HG03460 (cell line): ENCODE measurements around the gene TMED6.

ENCODE experiments used
- ATAC-seq: cut with Tn5 transposase; IDR thresholded peaks from one replicate; pipeline ENCODE4 v1.9.1; 2021; ENCODE audit not compliant: unreplicated experiment

The TMED6 gene

DNA sequence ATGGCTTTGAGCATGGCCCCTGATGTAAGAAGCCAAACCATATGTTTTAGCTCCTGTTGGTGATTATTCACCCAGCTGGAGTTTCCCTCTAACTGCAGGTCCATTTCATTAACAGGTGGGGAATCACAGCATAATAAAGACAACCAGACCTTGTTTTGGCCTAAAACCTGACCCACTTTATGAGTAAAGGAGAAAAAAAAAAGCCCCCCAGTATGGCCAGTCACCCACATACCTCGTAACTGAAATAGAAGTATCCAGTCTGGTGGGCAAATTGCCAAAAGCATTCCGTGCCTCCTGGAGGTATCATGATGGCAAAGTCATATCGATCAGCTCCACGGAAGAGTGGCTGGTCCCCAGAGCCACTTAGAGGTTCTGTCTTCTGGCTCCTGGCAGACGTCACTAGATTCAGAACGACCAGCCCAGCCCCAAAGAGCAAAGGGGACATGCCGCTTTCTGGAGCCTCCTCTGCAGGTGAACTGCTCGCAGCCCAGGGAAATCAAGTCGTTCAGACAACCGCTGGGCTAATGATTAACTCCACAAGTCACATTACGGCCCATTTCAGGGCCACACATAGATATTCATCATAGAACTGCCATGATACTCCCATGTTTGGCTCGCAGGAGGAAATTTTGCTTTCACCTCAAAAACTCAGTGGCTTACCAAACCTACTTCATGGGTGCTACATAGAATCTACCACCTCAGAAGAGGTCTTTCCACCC, at the start of gene TMED6:
Gene TMED6 (minus strand): TSS at position 478 of the 719 bp plus-strand sequence. CDS start 33 bp downstream, at position 445.
- ATAC-seq: no peak

DNA sequence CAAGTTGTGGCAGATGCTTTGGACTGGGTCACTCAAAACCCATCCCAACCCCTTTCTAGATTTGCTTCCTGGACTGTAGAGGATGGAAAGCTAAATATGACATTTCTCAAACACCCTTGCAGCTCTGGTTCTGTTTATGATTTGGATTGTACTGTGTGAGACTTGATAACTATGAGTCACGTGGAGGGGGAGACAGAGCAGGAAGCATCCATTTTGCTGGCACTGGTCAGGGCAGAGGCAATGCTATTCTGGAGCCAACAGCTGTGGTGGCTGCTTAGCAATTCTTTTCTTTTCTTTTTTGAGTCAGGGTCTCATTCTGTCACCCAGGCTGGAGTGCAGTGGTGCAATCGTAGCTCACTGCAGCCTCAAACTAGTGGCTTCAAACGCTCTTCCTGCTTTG, 47.8 kb upstream of the TMED6 start:
- no peak for ATAC-seq

DNA sequence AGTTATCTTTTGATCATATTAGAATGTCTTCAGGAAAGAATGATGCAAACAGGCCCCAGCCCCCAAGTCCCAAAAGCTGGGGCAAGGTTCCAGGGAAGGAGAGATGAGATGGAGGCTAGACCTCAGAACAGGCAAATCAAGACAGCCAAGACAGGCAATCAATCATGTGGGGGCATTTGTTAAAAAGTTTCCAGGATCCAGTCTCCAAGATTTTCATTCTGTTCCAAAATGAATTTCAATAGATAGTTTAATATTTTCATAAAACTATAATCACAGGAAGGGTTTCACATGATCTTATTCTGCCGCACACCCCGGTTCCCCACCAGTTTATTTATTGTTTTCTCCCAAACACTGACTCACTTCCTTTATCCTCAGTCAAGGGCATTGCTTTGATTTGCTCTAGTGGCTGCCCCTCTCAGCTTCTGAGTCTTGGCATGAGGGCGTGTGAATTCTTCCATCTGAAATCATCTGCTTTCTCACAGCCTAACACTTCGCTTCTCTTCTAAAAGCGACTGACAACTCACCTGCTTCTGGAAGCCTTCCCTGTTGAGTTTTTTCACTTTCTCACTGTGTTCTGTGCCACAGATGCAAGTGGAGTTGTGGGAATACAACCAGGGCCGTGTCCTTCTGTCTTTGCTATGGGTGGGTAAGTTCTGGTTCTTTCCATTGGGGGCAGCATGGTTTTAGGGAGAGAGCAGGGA, 46.4 kb upstream of the TMED6 start:
- ATAC-seq: no peak

DNA sequence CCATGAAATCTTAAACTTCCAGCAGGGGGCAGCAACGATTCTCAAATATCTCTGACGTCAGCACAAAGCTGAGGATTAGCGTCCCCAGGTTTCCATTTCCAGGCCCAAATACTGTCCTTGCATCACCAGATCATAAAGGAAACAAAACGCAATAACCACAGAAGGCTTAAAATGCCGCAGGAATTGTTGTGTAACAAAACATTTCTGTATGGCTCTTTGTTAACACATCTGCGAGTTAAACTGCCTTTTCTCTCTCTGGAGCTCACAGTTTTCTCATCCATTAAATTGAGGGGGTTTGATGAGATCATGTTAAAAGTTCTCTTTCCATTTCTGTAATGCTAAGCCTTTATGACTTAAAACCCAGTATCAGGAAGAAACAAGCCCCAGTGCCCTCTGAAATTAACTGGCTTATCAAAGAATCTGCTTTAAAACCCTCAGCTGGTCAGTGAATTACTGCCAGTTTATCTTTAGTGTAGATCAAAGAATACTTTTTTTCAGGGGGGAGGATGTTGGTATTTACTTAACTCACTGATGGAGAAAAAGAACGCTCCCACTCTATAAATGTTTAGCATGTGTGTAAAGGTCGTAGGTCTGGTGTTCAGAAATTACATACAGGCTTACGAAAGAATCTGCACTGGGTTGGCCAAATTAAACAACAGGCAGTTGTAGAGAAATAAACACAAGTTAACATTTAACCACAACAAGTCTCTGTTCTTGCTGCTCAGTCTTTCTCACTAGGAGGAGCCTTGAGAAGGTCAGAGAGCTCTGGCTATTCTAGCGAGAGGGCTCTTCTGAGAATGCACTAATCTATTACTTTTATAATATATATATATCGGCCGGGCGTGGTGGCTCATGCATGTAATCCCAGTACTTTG, 44.8 kb upstream of the TMED6 start:
- ATAC-seq: peak; percentile 66

DNA sequence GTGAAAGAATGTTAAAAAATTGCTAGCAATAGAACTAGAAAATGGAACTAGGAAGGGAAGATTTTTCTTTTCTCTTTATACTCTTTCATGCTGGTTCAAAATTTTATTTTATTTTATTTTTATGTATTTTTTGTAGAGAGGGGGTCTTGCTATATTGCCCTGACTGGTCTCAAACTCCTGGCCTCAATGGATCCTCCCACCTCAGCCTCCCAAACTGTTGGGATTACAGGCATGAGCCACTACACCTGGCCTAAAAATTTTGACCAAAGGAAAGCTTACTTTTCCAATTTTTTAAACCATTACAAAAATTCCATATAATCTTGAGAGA, 44.2 kb upstream of the TMED6 start:
- ATAC-seq: no peak

DNA sequence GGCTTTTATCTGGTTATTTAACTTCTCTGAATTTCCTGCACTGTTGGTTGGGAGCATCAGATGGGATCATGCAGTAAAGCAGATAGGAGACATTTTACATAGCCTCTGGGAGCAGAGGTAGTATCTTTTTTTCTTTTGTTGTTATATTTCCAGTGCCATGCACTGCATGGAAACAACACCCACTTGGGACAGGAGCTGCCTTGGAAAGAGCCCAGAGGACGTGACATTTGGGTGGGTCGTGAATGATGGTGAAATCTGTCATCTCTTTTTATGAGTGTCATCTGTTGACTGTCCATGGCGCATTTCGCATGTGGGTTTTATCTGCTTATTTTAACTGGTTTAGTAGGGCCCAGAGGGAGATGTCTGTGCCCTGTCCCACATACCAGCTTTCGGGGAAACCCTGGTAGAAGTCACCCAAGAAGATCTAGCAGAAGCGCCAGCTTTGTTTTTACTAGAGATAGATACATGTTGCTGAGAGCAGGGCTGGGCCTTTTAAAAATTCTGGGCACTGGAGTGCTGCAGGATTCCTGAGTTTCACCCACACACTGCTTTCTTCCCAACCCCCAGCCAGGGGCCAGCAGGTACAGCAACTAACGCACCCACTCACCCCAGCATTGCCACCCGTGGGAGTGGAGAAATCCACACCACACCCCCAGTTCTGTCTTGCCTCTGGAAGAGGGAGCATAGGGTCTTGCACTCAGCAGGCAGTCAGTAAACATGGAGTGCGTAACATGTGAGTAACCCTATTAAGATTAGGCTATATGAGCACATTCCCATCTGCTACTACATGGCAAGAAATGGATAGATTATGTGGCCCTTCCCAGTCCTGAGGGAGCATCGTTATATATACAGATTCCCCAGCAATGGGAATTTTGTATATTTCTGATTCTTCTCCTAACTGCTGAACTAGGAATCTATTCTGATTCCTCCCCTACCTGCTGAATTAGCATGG, 42.6 kb upstream of the TMED6 start:
- ATAC-seq: no peak

DNA sequence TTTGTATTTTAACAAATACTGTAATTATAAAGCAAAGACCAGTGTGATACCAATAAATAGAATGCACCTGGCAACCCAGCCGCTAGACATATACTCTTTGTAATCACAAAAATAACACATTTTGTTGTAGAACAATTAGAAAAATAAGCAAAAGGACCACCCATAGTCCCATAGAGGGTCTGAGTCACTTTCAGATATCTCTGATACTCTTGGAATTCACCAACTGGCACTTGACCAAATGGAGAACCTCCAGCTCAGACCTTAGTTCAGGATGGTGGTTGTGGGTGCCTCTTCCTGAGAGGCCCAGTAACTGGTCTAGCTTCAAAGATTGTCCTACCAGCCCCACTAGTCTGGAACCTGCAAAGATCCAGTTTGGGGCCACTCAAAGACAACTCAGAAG, 35.0 kb upstream of the TMED6 start:
- no peak for ATAC-seq

DNA sequence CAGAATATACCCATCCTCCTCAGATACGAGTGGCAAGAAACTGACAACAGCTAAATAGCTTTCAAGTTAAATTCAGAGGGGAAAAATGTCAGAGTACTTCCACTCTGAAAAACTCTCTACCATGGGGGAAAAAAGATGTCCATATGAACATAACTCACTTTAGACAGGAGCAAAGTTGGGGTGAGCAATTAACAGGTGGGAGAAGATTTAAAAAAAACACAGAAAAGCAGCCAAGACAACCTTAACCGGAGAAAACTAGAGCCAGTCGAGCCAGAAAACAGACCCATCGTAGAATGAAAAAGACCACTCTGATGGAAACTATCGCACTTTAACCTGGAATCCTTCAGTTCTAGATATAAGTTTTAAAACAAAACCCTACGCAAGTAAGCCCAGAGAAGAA, 33.4 kb upstream of the TMED6 start:
- no peak for ATAC-seq

DNA sequence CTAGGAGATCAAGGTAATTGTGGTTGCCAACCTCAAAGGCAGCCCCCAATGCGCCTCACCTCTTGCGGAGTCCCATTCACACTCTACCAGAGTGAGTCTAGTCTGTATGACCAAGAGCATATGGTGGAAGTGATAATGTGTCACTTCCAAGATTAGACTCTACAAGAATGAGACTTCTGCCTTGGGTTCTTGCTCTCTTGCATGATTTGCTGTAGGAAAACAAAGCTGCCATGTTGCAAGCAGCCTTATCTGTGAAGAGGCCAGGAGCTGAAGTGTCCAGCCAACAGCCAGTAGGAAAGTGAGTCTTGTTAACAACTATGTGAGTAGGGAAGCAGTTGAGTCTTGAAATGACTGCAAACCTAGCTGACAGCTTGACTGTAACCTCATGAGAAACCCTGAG, 30.8 kb upstream of the TMED6 start:
- ATAC-seq: no peak

DNA sequence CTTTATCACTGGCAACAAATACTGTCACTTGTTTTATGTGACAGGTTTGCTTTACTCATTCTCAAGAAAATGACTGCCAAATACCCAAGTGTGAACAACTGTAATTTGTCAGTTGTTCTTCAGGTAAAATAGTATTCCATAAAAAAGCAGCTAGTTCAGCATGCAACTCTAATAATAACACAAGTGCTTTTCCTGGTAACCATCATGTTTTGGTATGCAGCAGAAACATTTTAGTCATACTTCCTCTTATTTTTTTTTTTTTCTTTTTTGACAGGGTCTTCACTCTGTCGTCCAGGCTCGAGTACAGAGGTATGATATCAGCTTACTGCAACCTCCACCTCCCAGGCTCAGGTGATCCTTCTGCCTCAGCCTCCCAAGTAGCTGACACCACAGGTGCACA, 29.6 kb upstream of the TMED6 start:
- no peak for ATAC-seq

DNA sequence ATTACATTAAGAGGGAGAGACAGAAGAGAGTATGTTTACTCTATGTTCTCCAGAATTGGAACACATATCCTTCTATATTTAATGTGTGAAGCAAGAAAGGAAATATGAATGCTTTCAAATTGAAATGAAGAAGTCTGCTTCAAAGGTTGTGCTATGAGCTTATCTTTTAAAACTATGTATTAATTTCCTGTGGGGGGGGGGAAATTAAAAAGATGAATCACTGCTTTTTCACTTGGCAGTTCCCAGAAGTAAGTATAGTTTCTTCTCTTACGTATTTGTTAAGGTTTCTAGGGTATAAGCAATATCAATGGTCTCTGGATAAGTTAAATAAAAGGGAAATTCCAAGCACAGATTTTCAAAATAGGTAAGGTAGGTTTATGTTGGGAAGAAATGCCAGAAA, 27.2 kb upstream of the TMED6 start:
- ATAC-seq: no peak

DNA sequence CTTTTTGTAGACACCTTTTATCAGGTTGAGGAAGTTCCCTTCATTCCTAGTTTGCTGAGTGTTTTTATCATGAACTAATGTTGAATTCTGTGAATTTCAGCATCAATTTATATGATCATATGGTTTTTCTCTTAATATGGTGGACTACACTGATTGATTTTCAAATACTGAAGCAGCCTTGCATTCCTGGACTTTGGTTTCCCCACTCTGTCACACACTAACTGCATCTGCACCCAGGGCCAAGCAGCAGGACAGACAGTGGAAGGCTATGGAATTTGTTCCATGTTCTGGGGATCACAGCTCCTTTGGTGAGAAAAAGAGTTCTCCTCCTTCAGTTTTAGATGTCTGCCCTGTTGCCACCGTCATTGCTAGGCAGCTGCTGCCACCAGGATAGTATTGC, 26.4 kb upstream of the TMED6 start:
- ATAC-seq: no peak

DNA sequence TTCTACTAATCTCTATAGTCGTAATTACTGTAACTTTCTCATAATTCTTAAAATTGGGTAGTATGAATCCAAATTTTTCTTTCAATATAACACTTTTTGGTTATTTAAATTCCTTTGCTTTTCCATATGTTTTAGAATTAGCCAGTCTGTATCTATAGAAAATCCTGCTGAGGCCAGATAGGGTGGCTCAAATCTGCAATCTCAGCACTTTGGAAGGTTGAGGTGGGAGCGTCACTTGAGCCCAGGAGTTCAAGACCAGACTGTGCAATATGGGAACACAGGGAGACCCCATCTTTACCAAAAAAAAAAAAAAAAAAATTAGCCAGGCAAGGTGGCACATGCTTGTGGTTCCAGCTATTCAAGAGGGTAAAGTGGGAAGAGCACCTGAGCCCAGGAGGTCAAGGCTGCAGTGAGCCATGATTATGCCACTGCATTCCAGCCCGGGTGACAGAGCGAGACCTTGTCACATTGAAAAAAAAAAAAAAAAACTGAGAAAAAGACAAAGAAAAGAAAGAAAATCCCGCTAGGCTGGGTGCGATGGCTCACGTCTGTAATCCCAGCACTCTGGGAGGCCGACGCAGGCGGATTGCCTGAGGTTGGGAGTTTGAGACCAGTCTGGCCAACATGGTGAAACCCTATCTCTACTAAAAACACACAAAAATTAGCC, 24.9 kb upstream of the TMED6 start:
- no peak for ATAC-seq

DNA sequence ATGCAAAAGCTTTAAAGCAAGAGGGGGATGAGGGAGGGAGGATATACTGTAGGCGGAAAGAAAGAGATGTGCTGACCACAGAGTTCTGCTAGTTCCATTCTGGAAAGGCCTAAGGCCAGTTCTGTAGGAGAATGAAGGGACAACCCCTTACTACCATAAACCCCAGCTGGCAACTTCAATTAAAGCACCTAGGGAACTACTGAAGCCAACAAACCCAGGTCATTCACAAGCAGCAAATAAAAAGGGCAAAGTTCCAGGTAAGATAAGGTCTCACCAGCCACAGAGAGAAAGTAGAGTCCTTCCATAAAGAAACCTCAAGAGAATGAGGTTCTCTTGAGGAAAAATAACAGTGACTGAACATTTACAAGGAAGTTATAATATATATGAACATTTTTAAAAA, 21.4 kb upstream of the TMED6 start:
- ATAC-seq: no peak

DNA sequence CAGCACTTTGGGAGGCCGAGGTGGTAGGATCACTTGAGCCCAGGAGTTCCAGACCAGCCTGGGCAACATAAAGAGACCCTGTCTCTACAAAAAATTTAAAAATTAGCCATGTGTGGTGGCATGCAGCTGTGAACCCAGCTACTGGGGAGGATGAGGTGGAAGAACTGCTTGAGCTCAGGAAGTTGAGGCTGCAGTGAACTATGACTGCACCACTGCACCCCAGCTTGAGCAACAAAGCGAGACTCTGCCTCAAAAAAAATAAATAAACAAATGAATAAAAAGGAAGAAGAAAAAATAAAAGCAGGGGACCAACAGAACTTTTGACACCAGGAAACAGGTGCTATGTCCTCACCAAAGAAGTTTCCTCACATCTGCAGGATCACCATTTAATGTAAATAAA, 20.0 kb upstream of the TMED6 start:
- no peak for ATAC-seq

DNA sequence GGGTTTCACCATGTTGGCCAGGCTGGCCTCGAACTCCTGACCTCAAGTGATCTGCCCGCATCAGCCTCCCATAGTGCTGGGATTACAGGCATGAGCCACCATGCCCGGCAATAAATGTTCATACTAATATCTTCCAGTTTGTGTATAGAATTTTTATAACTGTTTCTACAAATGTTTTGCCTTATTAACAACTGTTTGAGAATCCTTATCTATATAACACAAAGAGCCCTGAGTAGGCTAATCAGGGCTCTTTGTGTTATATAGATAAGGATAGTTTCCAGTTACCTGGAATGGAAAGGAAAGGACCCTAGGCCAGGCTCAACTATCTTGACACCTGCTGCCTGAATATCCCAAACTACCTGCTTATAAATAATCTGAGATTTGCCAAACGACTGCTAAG, 17.3 kb upstream of the TMED6 start:
- ATAC-seq: no peak

DNA sequence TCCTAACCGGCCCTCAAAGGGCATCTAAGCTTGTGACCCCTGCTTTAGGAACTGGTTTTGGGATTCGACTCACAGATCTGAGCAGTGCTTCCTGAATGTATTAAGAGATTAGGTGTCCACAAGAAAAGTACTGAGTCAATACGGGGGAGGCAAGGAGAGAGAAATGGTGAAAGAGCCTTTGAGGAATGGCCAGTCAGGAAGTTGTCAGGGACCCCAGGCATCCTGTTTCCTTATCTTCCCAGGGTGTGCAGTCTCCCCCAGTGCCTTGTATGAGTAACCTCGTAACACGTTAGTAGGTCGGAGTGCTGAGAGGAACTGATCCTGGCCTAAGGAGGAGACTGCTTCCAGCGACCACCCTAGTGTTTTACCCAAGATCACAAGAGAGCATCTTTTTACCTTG, 16.4 kb upstream of the TMED6 start:
- ATAC-seq: no peak

DNA sequence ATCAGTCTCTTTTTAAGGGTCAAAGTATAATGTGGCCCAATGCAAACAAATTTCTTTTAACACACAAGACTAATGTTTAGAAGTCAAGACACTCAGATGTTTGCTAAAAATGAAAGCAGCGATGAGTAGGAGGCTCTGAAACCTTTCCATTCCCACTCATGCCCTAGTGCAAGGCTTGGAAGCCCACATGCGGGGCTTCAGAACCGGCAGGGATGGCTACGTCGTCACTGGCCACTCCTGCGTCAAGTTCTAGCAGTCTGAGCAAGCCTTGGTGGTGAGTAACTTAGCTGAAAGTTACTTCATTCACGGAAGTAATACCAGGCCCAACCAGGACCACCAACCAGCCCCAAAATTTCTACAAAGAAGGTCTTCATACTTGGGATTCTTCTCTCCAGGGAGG, 14.8 kb upstream of the TMED6 start:
- ATAC-seq: no peak

DNA sequence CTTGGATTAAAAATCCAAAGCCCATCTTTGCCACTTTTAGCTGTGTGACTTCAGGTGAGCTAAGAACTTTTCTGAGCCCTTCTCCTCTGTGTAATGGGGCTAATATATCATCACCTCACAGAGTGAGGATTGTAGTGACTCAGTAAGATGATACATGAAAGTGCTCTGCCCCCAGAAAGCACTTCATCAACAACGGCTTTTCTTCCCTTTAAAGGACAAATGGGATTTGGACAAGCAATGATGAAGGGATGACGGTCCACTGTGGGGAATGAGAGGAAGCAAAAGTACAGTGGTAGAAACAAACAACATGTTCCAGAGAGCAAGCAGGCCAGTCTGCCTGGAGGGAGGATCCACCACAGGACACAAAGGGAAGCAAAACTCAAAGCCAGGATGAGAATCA, 14.3 kb upstream of the TMED6 start:
- ATAC-seq: no peak

DNA sequence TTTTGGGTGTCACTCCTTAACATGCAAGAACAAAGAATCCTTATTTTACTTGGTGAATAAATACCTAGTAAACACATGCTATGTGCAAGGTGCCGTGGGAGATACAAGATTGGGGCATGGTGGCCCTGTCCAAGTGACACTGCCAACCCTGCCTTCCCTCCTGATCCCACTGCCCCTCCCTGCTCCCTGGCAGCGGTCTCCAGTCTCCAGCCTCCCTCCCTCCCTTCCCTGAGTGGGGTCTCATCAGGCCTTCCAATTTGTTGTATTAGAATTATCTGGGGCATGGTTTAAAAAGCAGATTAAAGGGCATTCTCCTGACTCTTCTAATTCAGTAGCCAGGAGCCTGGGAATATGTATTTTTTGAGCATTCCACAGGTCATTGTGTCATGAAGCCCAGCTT, 12.5 kb upstream of the TMED6 start:
- ATAC-seq: no peak
